ENCODE results near the gene TMEM272. TPM values are rescaled to one million over a fixed set of nuclear protein-coding genes. Genes with fewer than 3 reads are reported as not detected.
A peak's percentile ranks its signal among the peaks of the same experiment; 100 is the strongest.

TMEM272 gene, protein sequence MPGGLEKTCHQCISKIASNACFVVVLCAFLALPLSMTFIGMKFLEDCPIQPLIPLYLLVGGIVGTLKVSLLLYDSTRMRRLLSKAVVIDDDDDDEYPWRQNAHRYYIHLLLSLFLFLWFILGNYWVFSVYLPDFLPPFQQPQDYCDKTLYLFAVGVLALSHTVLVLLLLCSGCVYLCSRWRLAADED
- total RNA-seq = 0.71 TPM

DNA sequence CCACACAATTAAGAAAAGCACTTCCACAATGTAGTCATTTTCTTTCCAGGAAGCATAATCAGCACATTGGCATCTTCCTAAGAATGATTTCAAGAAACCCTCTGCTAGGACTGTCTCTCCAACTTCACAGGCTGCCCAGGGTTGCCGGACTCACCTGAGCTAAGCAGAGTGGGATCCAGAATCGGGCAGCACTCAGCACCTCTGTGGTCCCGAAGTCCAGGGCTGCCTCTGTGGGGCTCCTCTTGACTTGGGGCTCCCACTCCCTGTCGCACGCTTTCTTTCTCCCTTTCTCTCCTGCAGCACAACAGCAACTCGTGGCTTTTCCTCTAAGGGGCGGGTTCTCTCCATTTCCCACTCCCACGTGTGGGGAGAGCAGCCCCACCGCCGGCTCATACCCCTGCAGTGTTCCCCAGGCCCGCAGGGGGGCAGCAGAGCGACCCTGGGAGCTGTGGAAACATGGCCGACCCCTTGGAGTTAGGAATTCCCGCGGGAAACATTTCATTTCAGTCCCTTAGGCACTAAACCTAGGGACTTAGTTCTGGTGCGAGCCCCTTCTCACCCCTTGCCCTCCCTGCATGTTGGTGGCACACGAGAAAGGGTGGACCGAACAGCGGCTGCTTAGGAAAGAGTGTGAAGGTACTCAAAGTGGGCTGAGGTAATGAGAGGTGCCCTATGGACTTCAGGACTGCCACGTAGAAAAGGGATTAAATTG, at the start of gene TMEM272:
Gene TMEM272 (minus strand): TSS at position 316 of the 712 bp plus-strand sequence. CDS start 6,647 bp downstream, outside the sequence.
- DNase-seq (ENCODE audit: low spot score) = no peak
- intact Hi-C loops (cut with DNase I) = no loop called here
- peak; percentile 59 for ATAC-seq

DNA sequence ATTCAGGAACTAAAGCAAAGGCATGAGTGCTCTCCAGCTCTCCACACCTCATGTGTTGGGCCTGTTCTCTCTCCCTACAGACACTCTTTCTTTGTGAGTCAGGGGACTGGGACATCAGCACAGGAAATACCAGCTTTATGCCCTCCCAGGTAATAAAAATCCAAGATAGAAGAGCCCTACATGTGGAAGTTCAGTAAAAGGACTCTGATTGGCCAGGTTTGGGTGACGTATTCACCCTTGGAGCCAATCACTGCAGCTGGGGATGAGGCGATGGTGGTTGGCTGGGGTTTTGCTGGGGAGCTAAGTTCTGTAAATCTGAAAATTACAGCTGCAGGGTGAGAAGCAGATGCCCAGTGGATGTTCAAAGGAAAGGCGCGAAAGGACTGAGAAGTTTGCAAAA, 49.3 kb upstream of the TMEM272 start:
- ATAC-seq = no peak
- intact Hi-C loops (cut with DNase I) = no loop called here
- no peak for DNase-seq (ENCODE audit: low spot score)

DNA sequence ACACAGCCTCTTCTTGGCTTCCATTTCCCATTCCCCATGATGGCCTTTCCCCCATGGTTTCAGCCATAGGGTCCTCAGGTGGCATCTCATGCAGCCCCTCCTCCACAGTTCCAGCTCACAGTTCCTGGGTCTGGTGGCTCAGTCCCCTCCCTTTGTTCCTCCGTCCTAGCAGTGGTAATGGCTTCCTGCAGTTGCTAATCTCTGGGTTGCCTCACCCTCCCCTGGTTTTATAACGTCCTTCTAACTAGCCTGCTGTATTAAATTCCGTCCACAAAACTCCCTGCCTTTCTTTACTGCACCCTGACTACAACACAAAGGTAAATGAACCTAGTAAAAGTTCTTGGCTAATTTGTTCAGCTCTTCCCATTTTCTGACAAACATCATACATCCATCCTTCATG, 47.7 kb upstream of the TMEM272 start:
- DNase-seq (ENCODE audit: low spot score) = no peak
- intact Hi-C loops (cut with DNase I) = no loop called here
- ATAC-seq = no peak

DNA sequence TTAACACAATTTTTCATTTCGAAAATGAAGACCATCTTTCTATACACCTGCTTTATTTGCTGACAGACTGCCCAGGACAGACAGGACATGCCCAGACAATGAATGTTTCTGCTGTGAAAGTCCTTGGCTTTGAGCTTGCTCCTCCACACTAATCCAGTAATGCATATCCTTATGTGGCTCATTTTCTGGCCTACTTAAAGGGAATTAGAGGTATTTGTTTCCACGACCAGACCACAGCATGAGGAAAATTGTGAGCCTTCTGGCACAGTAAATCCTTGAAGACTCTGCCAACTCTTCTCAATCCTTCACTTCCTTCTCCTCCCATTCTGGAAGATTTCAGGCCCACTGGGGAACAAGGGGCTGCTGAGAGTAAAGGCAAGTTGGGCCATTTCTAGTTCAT, 42.5 kb upstream of the TMEM272 start:
- DNase-seq (ENCODE audit: low spot score) (no peak), ATAC-seq (no peak)
- intact Hi-C loops (cut with DNase I) = no loop called here

DNA sequence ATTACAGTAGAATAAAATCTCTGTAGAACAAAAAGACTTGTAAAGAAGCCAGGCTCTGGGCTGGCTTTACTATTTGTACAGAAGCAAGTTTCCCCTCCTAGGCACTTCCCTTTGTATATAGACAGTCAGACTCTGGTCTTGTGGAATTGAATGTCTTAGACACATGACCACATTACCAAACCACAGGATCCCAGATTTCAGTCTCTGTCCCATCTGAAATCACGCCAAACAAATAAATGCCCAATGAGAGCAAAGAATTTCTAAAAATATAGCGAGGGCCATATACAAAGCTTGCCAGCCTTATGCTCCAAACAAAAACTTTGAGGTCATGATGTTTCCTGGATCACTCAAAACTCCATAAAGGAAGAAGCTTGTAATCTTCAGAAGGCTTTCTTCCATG, 40.7 kb upstream of the TMEM272 start:
- intact Hi-C loops (cut with DNase I) = no loop called here
- DNase-seq (ENCODE audit: low spot score) (no peak), ATAC-seq (no peak)

DNA sequence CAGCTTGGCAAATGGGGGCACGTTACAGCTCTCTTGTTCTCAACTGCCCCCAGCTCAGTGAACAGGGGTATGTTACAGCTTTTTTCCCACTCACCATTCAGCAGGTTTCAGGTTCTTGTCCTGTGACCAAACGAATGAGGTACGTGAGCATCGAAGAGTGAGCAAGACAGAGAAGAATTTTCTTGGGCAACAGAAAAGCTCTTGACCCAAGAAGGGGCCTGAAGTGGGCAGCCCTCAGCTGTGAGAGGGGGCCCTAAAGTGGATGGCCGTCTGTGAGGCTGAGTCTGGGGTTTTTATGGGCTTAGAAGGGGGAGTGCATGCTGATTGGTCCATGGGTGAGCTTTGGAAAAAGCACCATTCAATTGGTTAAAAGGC, 38.2 kb upstream of the TMEM272 start:
- intact Hi-C loops (cut with DNase I) = no loop called here
- DNase-seq (ENCODE audit: low spot score) = no peak
- no peak for ATAC-seq

DNA sequence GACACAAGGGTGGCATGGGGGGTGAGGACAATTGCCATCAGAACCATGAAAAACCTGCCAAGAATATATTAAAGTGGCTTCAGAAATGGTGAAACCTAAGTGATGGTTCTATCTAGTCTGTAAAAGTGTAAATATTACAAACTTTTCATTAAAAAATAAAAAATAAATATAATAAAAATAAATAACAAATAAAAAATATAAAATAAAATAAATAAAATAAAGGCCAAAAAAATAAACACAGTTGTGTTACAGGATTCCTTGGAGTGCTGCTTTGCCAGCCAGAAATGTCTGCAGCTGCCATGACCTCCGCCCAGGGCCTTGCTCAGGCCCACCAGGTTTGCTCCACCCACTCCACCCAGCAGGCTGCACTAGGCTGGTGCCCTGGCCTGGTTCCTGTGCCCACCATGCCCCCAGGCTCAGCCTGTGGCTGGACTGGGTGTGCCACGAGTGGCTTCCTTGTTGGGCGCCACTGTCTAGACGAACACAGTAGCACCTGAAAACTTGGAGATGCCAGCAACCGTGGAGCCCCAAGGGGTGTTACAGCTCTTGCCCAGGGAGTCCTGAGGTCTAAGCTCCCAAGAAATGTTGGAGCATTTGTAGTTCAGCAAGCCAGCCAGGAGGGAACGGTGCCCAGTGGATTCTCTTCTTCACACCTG, 37.7 kb upstream of the TMEM272 start:
- DNase-seq (ENCODE audit: low spot score) (no peak), ATAC-seq (no peak)
- intact Hi-C loops (cut with DNase I) = no loop called here

DNA sequence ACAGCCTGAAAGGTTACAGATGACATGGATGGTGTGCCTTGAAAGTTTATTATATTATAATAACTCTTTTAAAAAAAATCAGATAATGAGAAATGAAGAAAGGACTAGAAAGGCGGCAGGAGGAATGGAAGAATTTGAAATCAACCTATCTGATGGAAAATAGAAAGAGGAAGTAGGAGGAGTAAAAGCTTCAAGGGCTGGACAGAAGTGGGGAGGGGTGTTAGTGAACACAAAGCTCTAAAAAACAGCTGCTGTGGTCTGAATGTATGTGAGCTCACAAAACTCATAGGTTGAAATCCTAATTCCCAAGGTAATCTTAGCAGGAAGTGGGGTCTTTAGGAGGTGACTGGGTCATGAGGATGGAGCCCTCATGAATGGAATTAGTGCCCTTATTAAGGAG, 36.3 kb upstream of the TMEM272 start:
- ATAC-seq (no peak), DNase-seq (ENCODE audit: low spot score) (no peak)
- intact Hi-C loops (cut with DNase I) = no loop called here

DNA sequence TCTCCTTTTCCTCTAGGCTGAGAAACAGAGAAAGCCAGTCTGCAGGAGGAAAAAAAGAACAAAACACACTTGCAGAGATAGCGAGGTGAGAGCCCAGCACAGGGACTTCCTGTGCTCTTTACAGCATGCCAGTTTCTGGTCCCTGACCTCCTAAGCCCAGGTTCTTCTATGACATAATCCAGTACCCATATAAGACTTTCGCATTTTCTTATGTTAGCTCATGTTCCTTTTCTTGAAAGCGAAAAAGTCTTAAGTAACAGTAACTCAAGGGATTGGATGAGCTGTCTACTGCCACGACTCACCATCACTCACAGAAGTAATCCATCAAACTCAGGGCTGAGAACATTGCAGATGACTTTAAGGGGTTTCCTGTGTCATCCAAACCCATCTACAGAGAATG, 34.2 kb upstream of the TMEM272 start:
- ATAC-seq (no peak), DNase-seq (ENCODE audit: low spot score) (no peak)
- intact Hi-C loops (cut with DNase I) = no loop called here

DNA sequence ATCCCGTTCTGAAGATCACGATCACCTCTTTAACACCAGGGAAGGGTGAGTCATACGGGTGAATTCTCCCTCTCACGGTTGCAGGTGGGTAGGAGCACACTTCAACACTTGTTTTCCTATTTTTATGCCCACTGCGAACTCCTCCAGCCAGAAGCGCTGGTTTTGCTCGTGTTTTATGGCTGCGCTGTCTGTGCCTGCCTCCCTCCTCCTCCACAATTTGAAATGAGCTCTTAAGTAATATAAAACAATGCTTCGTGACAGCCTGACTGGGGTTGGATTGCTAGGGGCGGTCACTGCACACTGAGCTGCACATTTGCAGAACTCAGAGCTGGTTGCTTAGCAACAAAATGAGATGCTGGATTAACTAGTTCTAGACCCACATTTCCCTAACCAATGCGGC, 29.7 kb upstream of the TMEM272 start:
- intact Hi-C loops (cut with DNase I) = no loop called here
- DNase-seq (ENCODE audit: low spot score) (no peak), ATAC-seq (no peak)

DNA sequence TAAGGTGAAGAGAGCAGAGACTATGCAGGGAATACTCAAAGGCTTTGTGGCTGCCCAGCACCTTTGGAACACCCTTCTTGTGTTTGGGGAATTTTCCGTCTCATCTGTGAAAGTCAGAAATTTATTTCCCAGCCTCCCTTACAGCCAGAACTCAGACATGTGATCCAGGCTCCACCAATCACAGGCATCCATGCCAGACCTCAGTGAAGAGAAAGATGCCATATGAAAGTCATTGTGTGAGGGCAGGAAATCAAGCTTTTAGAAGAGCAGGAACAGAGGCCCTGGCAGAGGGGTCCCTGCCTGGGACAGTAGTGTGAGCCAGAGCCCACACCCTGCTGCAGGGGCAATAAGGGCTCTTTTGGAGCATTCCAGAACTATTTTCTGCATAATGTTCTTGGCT, 28.9 kb upstream of the TMEM272 start:
- intact Hi-C loops (cut with DNase I) = no loop called here
- ATAC-seq = no peak

DNA sequence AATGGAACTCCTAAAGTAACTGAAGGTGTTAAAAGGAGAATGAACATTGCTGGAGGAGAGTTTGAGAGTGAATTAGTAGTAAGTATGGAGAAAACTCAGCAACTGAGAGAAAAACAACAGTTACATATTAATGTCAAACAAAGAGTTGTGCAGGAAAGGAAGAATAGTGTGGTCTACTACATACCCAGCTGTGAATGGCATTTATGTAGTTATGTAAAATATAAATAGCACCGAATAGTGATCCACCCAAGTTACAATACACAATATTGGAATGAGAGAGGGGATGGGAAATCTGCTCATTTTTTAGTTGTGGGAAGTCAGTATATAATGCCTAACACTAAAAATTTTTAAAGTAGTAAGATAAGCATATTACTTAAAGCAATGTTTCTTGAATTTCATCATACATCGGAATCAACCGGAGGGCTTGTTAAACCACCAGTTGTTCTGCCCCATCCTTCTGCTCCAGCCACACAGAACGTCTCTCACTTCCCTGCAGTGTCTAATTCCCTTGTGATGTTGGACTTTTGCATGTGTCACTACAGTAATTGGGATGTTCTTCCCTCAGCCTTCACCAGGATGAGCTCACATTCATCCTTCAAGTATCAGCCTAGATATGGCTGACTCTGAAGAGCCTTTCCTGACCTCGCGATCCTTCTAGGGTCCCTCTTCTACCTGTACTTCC, 28.3 kb upstream of the TMEM272 start:
- ATAC-seq = no peak
- no peak for DNase-seq (ENCODE audit: low spot score)
- intact Hi-C loops (cut with DNase I) = no loop called here

More for the DNA sequence above, 28.9 kb upstream of the TMEM272 start:
- DNase-seq (ENCODE audit: low spot score) = no peak

DNA sequence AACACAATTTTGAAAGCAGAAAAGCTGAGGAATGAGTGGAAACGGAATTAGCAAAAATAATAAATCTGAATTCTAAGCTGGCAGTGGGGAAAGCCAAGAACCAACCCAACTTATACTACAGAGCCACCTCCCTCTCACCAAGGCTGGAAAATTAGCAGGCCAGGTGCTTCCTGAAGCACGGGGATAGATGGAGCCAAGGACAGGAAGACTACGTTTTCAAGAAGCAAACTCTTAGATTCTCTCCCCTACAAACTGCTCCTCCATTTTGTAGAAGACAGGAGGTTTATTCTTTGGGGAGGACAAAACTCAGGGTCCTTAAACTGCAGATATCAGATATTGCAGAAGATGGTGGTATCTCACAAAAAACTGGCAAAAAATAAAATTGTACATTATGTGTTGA, 25.6 kb upstream of the TMEM272 start:
- DNase-seq (ENCODE audit: low spot score) = no peak
- ATAC-seq = no peak
- intact Hi-C loops (cut with DNase I) = no loop called here

DNA sequence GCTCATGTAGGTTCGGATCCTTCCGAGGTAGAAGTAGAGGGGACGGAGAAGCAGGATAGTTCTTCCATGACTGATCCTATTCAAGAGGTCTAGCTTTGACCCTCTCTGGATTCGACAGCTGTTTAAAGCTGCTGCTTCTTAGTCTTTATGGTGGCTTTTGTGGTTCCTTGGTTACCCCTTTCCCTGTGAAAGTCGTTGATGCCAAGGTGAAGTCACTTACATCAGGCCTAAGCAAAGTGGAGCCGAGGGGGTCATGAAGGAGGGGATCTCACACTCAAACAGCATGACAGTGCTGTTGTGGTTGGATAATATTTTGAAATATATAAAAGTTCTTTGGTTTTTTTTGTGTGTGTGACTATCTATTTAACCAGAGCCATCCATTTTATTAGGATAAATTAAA, 24.9 kb upstream of the TMEM272 start:
- no peak for DNase-seq (ENCODE audit: low spot score)
- intact Hi-C loops (cut with DNase I) = no loop called here
- ATAC-seq = no peak

DNA sequence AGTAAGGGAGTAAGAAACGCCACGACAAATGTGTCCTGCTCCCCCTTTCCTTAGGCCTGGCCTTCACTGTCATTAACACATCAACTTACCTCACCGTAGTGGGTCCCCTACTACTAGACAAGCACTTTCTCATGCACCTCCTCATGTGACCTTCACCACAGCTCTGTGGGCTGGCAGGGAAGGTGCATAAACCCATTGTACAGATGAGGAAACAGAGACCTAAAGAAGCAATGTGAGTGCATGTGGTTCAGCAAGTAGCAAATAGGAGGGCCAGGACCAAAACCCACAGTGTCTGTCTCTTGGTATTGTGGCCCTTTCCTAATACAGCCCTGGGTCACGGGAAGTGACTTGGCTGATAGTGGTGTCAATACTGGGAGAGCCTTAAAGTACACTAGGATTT, 22.1 kb upstream of the TMEM272 start:
- intact Hi-C loops (cut with DNase I) = no loop called here
- no peak for DNase-seq (ENCODE audit: low spot score)
- no peak for ATAC-seq

DNA sequence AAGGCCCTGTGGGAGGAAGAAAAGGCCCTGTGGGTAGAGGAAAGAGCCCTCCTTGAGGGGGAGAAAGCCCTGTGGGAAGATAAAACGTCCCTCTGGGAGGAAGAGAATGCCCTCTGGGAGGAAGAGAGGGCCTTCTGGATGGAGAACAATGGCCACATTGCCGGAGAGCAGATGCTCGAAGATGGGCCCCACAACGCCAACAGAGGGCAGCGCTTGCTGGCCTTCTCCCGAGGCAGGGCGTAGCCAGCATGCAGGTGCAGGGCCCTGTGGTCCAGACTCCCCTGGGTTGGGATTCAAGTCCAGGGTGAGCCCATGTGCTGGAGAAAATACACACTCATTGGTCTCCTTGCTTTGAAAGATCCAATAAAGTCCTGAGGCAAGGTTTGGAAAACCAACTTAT, 20.9 kb upstream of the TMEM272 start:
- no peak for ATAC-seq
- DNase-seq (ENCODE audit: low spot score) = no peak
- intact Hi-C loops (cut with DNase I) = no loop called here

DNA sequence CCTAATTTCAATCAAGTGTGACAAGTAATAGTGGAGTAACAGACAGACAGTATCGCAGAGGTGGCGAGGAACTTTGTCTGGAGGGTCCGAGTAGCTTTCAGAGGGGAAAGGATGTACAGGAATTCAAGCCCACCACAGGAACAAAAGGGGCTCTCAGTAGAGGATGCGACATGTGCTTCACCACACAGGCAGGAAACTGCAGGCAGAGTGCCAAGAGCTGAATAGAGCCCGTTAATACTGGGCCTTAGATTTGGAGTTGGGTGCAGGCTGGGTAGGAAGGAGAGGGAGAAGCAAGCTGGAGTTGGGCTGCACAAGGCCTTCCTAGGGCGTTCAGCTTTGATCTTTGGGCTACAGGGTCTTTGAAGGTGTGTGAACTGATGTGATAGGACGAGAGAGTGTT, 18.0 kb upstream of the TMEM272 start:
- intact Hi-C loops (cut with DNase I) = no loop called here
- ATAC-seq (no peak), DNase-seq (ENCODE audit: low spot score) (no peak)

DNA sequence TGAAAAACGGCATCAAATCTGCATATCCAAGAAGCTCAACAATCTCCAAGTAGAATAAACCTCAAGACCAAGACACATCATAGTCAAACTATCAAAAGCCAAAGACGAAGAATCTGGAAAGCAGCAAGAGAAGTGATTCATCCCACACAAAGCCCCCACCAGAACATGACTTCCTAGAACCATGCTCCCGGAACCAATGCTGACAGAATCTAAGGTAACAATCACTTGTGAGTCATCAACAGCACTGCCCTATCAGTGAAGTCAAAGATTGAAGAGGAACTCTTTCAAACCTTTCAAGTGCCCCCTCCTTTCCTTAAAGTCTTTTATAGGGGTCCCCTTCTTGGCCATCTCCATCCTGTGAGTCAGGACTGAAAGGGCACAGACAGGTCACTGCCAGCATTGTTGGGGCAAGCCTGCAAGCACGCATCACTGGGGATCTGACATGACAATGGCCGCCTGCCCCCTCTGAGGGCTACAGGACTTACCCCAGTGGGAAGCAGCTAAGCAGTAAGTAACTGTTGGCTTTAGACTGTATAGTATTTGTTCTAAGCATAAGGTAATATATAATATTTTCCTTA, 16.8 kb upstream of the TMEM272 start, which contains the start of gene CCDC70:
Gene CCDC70 (plus strand): TSS at position 247 of the 578 bp plus-strand sequence. CDS start 3,443 bp downstream, outside the sequence.
- DNase-seq (ENCODE audit: low spot score) (no peak), ATAC-seq (no peak)
- intact Hi-C loops (cut with DNase I) = no loop called here

DNA sequence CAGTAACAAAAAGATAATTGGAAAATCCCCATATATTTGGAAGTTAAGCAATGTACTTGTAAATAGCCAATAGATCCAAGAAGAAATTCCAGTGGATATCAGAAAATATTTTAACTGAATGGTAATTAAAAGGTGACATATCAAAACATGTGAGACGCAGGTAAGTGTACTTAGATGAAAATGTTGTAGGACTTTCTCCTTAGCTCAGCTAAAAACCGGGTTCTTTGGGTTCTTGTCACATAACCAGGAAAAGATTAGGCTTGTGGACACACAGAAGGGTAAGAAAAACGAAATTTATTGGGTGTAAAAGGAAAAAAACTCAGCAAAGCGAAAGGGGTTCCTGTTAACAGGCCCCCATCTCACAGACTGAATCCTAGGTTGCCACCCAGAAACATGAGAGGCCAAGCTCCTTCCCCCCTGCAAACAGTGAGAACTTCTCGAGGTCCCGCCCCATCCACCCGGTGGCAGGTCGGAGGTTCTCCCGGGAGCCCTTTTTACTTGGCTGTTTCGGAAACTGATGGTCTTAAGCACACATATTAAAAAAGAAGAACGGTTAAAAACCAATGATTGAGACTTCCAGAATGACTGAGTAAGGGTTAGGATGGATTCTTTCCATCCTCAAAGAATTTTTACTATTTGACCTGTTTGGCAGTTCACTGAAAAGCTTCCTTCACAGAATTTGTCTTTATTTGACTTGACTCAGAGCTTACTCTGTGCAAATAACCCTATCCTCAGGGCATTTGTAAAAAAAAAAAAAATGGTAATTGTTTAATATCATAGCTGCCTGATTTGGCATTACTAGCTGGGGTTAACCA, 13.7 kb upstream of the TMEM272 start:
- ATAC-seq (no peak), DNase-seq (ENCODE audit: low spot score) (no peak)
- intact Hi-C loops (cut with DNase I) = no loop called here

Data from sciatic nerve (tissue), 2 donors.